Stimulated activated CD8-positive, alpha-beta memory T cell treated with anti-CD3 and anti-CD28 coated beads, Interleukin-15, amount 100 ng/mL, for 1 hour (primary cell): ENCODE measurements around the gene DCST1.
A peak's percentile ranks its signal among the peaks of the same experiment; 100 is the strongest.

Experiments used
- DNase-seq: peaks from one replicate; pipeline ENCODE4 v3.0.0-alpha.2; 2020; ENCODE audit warnings: low read depth

DCST1 gene

GRCh38 chr1:155053531-155054105 lies 20.0 kb downstream of the DCST1 start:
- DNase-seq: no peak

DNA sequence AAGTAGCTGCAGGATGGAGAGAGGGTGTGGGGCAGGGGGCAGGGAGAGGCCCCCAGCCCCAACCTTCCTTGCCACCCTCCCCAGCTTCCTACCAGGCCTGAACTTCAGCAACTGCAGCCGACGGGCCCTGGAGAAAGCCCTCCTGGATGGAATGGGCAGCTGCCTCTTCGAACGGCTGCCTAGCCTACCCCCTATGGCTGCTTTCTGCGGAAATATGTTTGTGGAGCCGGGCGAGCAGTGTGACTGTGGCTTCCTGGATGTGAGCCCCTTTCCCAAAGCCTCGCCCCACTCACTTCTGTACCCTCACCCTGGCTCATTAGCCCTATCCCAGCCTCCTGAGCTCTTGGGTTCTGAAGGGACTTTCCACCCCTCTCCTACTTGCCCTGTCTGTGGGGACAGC lies 23.5 kb downstream of the DCST1 start:
- DNase-seq: no peak

DNA sequence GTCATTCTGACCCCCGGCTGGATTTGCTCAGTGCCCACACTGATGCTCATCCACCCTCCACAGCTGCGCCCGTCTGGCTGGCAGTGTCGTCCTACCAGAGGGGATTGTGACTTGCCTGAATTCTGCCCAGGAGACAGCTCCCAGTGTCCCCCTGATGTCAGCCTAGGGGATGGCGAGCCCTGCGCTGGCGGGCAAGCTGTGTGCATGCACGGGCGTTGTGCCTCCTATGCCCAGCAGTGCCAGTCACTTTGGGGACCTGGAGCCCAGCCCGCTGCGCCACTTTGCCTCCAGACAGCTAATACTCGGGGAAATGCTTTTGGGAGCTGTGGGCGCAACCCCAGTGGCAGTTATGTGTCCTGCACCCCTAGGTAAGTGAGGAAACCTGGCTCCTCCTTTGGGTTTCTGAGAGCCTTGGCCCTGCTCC lies 24.2 kb downstream of the DCST1 start:
- no peak for DNase-seq

- no peak for DNase-seq
These were observed 27.1 kb downstream of the DCST1 start for GRCh38 chr1:155060736-155061135.

DNA sequence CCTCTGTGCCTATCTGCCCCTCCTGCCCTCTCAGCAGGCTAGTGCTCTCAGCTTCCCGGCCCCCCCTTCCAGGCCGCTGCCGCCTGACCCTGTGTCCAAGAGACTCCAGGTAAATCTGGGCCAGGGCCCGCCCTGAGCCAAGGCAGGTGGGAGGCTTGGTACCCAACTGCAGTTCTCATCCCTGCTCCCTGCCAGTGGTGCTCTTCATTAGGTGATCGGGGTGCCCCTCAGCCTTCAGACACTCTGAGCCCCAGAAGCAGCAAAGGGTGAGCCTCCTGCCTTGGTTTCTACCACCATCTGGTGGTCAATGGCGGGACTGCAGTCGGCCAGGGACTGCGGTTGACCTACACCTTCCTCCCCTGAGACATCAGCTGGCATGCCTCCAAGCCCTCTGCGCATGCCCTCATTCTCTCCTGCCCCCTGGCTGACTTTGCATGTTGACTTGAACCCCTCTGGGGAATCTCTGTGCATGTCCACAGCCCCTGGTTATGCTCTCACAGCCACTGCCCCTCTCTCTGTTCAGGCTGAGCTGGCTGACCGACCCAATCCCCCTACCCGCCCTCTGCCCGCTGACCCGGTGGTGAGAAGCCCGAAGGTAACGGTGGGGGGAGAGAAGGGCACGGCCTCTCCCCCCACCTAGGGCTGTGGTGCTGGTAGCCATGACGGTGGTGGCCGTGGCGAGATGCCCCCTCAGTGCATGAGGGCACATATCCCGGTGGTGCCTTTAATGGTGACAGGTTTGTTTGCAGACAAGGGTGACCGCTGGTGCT lies 27.9 kb downstream of the DCST1 start:
- DNase-seq: peak; percentile 95

GRCh38 chr1:155062151-155062686 lies 28.6 kb downstream of the DCST1 start:
- no peak for DNase-seq

DNA sequence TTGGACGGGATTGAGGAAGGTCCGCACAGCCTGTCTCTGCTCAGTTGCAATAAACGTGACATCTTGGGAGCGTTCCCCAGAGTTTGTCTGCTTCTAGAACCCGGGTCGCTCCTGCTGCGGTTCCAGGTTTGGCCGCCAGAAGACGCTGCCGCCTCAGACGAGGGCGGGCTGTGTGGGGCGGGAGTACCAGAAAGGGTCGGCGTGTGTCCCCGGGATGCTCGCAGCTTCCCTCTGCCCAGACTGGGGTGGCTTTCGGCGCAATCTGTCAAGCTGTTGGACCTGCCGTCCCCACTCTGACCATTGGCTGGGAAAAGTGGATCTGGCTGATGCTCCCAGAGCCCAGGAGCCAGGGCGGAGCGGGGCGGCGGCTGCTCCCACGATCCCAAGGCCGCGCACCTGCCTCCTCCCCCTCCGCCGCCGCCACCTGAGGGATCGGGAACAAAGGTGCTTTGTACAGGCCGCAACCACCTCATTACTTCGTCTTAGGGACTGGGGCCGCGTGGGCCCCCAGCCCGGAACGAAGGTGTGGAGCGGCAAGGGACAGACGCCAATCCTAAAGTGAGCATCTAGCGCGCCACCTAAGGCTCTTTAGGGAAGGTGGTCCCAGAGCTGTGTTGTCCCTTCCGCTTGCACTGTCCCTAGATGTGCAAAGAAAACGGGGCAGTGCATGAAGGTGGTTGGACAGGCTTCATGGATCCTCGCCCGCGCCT lies 29.2 kb downstream of the DCST1 start:
- DNase-seq: peak; percentile 68

DNA sequence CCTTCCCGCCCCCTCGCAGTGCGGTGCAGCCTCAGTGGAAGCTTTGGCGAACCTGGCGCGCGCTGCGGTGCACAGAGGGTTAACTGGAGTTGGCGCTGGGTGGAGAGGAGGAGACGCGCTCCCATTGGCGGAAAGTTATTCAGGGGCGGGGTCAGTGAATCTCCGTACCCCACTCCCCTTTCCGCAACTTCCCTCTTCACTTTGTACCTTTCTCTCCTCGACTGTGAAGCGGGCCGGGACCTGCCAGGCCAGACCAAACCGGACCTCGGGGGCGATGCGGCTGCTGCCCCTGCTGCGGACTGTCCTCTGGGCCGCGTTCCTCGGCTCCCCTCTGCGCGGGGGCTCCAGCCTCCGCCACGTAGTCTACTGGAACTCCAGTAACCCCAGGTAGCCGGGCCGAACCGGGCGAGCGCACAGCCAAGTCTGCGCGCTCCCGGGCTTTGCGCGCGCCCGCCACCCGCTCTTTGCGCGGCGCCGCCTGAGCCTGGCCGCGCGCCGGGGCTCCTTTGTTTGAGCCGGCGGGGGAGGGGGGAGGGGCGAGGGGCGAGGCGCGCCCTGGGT lies 30.0 kb downstream of the DCST1 start, which contains the start of gene EFNA4:
EFNA4 (plus strand) TSS at position 191 of the 561 bp plus-strand sequence; CDS start at position 275, 84 bp downstream.
- peak; percentile 70 for DNase-seq

- DNase-seq: no peak
These were observed 30.6 kb downstream of the DCST1 start for GRCh38 chr1:155064111-155064831.

DNA sequence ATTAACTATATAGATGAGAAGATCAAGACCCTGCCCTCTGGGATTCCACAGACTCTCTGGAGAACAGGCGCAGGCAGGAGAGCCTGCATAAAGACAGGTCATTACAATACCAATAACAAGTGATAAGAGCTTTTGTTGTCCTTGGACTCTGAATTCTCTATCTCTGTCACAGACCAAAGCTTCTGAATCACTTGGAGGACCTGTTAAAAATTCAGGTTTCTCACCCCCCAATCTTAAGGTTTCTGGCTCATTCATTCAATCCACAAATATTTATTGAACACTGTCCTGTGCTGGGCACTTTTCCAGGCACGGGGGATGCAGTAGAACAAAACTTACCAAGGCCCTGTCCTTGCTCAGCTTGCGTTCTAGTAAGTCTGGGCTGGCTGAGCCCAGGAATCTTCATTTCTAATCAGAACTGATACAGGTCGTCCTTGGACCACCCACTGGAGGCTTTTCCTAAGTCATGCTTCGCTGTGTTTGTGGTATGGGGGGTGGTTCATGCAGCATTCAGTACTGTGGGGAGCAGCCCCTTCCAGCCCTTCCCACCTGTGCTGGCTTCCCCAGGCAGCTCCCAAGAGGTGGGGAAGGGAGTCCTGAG lies 31.3 kb downstream of the DCST1 start:
- DNase-seq: no peak

GRCh38 chr1:155066777-155067176 lies 33.2 kb downstream of the DCST1 start:
- DNase-seq: no peak

DNA sequence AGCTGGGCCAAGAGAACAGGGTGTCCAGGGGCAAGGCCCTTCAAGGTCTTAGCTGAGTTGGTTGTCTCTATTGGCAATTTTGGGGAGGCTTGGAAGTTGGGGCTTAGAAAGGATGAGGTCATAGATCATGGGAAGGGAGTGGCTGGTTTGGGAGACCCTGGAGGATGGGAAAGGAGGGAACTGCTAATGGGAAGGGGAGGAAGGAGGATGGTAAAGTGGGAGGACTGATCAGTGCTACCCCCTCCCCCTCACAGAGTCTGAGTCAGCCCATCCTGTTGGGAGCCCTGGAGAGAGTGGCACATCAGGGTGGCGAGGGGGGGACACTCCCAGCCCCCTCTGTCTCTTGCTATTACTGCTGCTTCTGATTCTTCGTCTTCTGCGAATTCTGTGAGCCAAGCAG lies 35.0 kb downstream of the DCST1 start:
- DNase-seq: no peak

DNA sequence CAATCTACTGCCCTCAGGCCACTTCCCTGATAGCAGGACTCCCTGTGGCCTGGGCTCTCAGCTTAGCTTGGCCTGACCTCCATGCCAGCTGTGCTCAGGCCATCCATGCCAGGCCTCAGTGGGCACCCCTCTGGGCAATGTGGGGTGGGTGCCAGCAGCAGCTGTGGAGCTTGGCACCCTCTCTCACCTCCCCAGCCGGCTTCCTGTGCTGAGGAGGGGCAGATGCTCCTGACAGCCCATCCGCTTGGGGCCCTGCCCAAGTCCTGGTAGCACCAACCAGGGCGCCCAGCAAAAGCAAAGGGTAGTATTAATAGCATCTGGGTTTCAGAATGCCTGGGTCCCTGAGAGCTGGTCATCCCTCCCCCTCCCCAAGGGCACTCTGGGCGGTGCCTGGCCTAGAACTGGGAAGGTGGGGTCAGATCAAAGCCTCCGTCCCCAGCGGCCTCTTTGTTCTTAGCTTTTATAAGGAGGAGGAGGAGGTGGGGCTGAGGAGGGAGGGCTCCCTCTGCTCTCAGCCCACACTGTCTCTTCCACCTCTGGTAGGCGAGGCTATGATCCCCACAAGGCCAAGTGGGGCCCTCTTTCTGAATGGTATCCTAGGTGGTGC lies 36.0 kb downstream of the DCST1 start:
- no peak for DNase-seq

- DNase-seq: no peak
These were observed 36.6 kb downstream of the DCST1 start for GRCh38 chr1:155070158-155070621.

DNA sequence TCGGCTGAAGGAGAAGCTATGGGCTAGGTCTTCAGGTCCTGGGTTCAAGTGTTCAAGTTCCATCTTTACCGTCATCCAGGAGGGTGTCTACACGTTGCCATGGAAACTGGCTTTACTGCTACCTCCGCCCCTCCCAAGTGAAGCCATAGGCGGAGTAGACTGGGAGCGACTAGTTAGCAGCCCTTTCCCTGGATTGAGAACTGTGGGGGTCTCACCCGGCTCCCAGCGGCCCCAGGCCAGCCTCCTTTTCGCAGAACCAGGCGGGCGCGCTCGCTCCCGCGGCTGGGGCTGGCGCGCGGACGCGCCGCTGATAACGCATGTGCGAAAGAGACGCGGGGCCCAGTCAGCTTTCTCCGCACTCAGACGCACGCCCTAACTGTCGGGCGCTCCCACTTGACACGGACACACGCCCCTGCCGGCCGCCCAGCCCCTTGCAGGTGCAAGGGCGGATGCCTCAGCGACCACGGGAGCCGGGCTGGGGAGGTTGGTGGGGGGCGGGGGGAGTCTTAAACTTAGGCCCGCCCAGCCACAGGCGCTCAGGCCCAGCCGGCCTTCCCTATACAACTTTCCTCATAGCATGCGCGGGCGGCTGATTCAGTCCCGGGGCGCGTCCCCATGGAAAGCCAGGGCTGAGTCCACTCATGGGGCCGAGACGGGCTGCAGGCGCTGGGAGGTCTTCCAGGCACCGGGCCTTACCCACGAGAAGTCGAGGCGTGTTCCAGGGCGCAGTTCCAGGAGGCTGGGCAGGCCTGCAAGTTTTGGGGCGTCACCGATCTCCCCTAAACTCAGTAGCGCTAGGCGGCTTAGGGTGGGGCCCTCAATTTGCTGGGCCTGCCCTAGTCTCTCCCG lies 37.3 kb downstream of the DCST1 start:
- DNase-seq: no peak

- no peak for DNase-seq
These were observed 38.1 kb downstream of the DCST1 start for GRCh38 chr1:155071701-155072100.

DNA sequence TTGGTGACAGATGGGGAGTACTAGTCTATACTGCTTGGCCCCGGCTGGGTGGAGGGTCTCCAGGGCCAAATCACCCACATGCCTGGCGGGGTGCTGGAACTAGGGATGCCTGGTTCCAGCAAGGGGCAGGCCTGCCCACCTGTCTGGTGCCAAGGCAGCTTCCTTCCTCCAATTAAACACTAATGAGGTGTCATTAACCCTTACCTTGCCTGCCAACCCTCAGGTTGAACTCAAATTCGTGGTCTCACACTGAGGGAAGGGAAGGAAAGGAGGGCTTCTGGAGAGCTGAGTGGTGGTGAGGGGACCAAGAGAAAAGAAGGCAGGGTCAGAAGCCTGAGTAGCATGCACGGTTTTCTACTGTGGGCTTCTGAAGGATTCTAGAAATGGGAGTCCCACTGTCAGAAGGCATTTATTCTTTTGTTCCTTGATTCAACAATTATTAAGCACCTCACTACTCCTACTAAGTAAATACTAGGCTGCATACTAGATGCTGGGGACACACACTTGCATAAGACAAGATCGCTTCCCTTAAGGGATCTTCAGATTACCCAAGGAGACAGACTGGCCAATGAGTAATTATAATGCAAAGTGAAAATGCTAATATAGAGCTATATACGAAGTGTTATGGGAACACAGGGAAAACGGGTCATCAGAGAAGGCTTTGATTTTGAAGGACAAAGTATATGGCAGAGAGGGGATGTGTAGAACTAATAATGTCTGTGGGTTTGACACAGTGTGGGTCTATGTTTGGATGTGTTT lies 39.1 kb downstream of the DCST1 start:
- no peak for DNase-seq

- DNase-seq: no peak
These were observed 40.0 kb downstream of the DCST1 start for GRCh38 chr1:155073377-155074242.
